Gastroesophageal sphincter (tissue), 4 donors: Measurements from ENCODE around the gene CMIP. TPM values are rescaled to one million over a fixed set of nuclear protein-coding genes. Genes with fewer than 3 reads are reported as not detected.
A peak's percentile ranks its signal among the peaks of the same experiment; 100 is the strongest.

Experiments used
- ATAC-seq: fragments of 150-250 bp; one replicate; pipeline ENCODE4 v1.9.1; 2016; ENCODE audit warnings: mild to moderate bottlenecking, moderate library complexity
- H3K27ac ChIP-seq, 4 donors: fragments of 200-600 bp; sonication (generic) in 3 of 4; 1 replicate in 3 of 4; 2 replicates in 1 of 4; pipeline ENCODE4 v1.5.1; 2016 to 2019
- H3K27me3 ChIP-seq: fragments of 200-600 bp; sonication (generic); one replicate; pipeline ENCODE4 v1.5.1; 2019
- H3K36me3 ChIP-seq, 2 donors: fragments of 200-600 bp; sonication (generic); one replicate each; pipeline ENCODE4 v1.5.1; 2019; ENCODE audit warnings: control low read depth in 1 of 2
- H3K4me1 ChIP-seq, 3 donors: fragments of 200-600 bp; sonication (generic); 1 replicate in 2 of 3; 2 replicates in 1 of 3; pipeline ENCODE4 v1.5.1; 2016 to 2019; ENCODE audit warnings: control low read depth in 2 of 3
- H3K4me3 ChIP-seq, 2 donors: fragments of 200-600 bp; sonication (generic); one replicate each; pipeline ENCODE4 v1.5.1; 2019; ENCODE audit warnings: mild to moderate bottlenecking in 1 of 2, moderate library complexity in 1 of 2
- H3K9me3 ChIP-seq, 3 donors: fragments of 200-600 bp; sonication (generic); one replicate each; pipeline ENCODE4 v1.5.1; 2017 to 2019; ENCODE audit warnings: control low read depth in 2 of 3
- CTCF ChIP-seq, 4 experiments: fragments of 200-600 bp in 2 of 4; fragments of 450-650 bp in 2 of 4; sonication (generic) in 1 of 4; IDR thresholded peaks; one replicate each; pipeline ENCODE4 v1.5.1; 2017 to 2019; ENCODE audit warnings: antibody characterized with exemption in 4 of 4, mild to moderate bottlenecking in 2 of 4, moderate library complexity in 2 of 4
- EP300 ChIP-seq: sonication (generic); formaldehyde crosslinking; IDR thresholded peaks from one replicate; pipeline ENCODE4 v1.6.1; 2017; ENCODE audit warnings: antibody characterized with exemption, mild to moderate bottlenecking
- POLR2A ChIP-seq, 2 donors: fragments of 450-650 bp; IDR thresholded peaks; one replicate each; pipeline ENCODE4 v1.6.1; 2017; ENCODE audit warnings: antibody characterized with exemption in 2 of 2, mild to moderate bottlenecking in 2 of 2, moderate library complexity in 1 of 2
- POLR2AphosphoS5 ChIP-seq: sonication (generic); formaldehyde crosslinking; IDR thresholded peaks from one replicate; pipeline ENCODE4 v1.6.1; 2017; ENCODE audit warnings: antibody characterized with exemption
- whole genome bisulfite sequencing, 2 donors: methylation state at CpG; one replicate each; pipeline ENCODE4 v1.1.5; 2018; ENCODE audit warnings: low coverage in 1 of 2; 5-methylcytosine and 5-hydroxymethylcytosine counted together
- total RNA-seq, 4 donors: library from RNA; depleted of rRNA; stranded (reverse); fragments of >200 nt; gene quantifications; one replicate each; pipeline ENCODE4 v1.1.0, GENCODE V29; 2016

The CMIP gene
- total RNA-seq, 4 donors from 2014 or later = 13.4 to 24.0 (median 19.2) TPM

- H3K27me3 ChIP-seq = no peaks in the 10 kb centered on the region
- H3K4me3 ChIP-seq = no peak overlapping the region
- no peaks in the 10 kb centered on the region for H3K9me3 ChIP-seq
- TF ChIP-seq EP300 (no peak), POLR2AphosphoS5 (no peak), POLR2A (IDR thresholded peaks at IDR 0.05) (no peak), CTCF (IDR thresholded peaks at IDR 0.05) (no peak)
- peaks cover 0 to under 1% (median under 1%) of the 10 kb centered on the region in 3 donors for H3K4me1 ChIP-seq
- H3K36me3 ChIP-seq = no peaks in the 10 kb centered on the region
- WGBS, 2 donors = 63 to 69% methylated on average over 1 to 2 of the region's 9 CpGs
- no peak overlapping the region for H3K27ac ChIP-seq
- no peak for ATAC-seq
Observed at GRCh38 chr16:81578636-81579413, 134.2 kb downstream of the CMIP start.

- Histone ChIP-seq H3K27ac (no peak overlapping the region), H3K4me3 (no peak overlapping the region), H3K9me3 (no peaks in the 10 kb centered on the region), H3K27me3 (no peaks in the 10 kb centered on the region), H3K4me1 (peaks cover 0 to 12% (median 2%) of the 10 kb centered on the region in 3 donors), H3K36me3 (no peaks in the 10 kb centered on the region)
- no peak for ATAC-seq
- TF ChIP-seq EP300 (no peak), POLR2AphosphoS5 (no peak), POLR2A (IDR thresholded peaks at IDR 0.05) (no peak), CTCF (IDR thresholded peaks at IDR 0.05) (no peak)
- WGBS, 2 donors = 91 to 100% methylated on average over 1 to 12 of the region's 12 CpGs
Observed at GRCh38 chr16:81581107-81581506, 136.5 kb downstream of the CMIP start.

GRCh38 chr16:81582655-81583441 lies 138.2 kb downstream of the CMIP start:
- no peaks in the 10 kb centered on the region for H3K27me3 ChIP-seq
- peak overlapping the region in 3 of 4 donors; percentile 13 to 49 (median 29) for H3K27ac ChIP-seq
- no peak overlapping the region for H3K4me3 ChIP-seq
- no peaks in the 10 kb centered on the region for H3K9me3 ChIP-seq
- TF ChIP-seq POLR2AphosphoS5 = peak; percentile 43
- peak in 1 of 4 experiments; percentile 34 for TF ChIP-seq CTCF (IDR thresholded peaks at IDR 0.05)
- no peak for TF ChIP-seq EP300
- H3K36me3 ChIP-seq = no peaks in the 10 kb centered on the region
- ATAC-seq = peak; percentile 55
- WGBS, 2 donors = 72 to 86% methylated on average over 6 to 12 of the region's 21 CpGs
- H3K4me1 ChIP-seq = peaks cover 0 to 12% (median 2%) of the 10 kb centered on the region in 3 donors

GRCh38 chr16:81583893-81584631 lies 139.5 kb downstream of the CMIP start:
- Histone ChIP-seq H3K27ac (peak overlapping the region in 3 of 4 donors; percentile 29 to 49 (median 48)), H3K36me3 (peaks cover 0 to 3% of the 10 kb centered on the region in 2 donors), H3K4me1 (peaks cover 0 to 12% (median 2%) of the 10 kb centered on the region in 3 donors), H3K27me3 (no peaks in the 10 kb centered on the region), H3K4me3 (no peak overlapping the region), H3K9me3 (no peaks in the 10 kb centered on the region)
- TF ChIP-seq CTCF (IDR thresholded peaks at IDR 0.05) (no peak), POLR2A (IDR thresholded peaks at IDR 0.05) (no peak), EP300 (no peak), POLR2AphosphoS5 (peak; percentile 17)
- 69 to 78% methylated on average over 12 to 14 of the region's 14 CpGs for WGBS, 2 donors
- no peak for ATAC-seq
